ENCODE measurements around the gene AREL1.

DNA sequence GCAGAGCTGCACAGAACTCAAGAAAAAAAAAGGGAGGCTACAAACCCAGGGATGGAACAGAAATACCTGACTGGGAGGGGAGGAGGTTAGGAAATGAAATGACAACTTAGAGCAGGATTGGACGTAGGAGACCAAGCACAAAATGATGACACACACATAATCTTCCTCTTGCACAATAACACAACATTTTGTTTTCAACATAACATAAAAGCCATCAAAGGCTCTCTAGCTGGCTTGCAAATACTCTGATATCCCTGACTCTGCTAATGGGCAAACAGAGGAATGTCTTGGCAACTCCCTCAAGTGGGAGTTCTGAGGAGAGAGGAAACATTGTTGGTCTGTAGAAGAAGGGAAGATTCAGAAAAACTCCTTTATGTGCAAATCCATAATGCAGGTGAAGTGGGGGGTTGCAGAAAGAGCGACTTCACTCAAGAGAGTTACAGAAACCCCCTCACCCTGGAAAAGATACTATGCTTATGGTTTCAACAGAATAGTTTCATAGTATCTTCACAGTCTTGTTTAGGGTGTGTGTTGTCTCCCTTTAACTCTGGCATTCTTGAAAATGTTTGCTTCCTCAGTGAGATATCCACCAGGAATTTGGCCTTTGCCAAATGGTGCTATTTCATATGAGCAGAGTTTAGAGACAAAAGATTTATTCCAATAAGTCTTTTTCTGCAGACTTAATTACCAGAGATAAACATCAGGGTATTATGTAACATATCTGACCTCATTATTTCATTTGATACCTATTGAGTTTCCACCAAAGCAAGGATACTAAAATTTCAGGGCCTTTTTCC lies 57.1 kb downstream of the AREL1 start:
- TF ChIP-seq POLR2A (IDR thresholded peaks at IDR 0.05) (no peak), CTCF (IDR thresholded peaks at IDR 0.05) (no peak)

Data from testis (tissue), 2 donors.